ENCODE measurements around the gene RALB. TPM values are rescaled to one million over a fixed set of nuclear protein-coding genes. Genes with fewer than 3 reads are reported as not detected.

Gene RALB
- total and polyA plus RNA-seq, 2 of the 8 experiments (the other 6 are each of a cell fraction or from before 2014, with no cell fraction given) = 12.0 to 16.6 TPM

DNA sequence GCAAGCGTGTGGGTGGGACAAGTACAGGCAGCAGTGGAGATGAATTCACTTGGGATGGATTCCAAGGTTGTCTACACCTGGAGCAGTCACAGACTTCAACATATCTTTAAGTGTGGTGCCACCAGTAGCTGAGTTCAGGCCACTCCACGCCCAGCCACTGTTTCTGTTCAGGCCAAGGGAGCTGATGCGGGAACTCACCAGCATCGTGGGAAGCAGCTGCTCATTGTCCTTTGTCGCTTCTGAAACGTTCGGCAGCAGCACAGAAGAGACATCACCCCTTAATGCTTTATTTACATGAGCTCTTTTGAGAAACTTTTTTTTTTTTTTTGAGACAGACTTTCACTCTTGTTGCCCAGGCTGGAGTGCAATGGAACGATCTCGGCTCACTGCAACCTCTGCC, 73.4 kb downstream of the RALB start:
- H3K9me3 ChIP-seq (ENCODE audit: insufficient read depth in 2 of 2, low read depth in 1 of 2, low read length in 1 of 2) = no peaks in the 10 kb centered on the region
- H3K79me1 ChIP-seq (ENCODE audit: low read depth, low read length) = no peaks in the 10 kb centered on the region
- H3K4ac ChIP-seq (replicated peaks; ENCODE audit: insufficient read length, low read depth, low read length) = no peak overlapping the region
- POLR2A ChIA-PET (ENCODE audit: partially characterized antibody) = interaction anchor here (2.1 kb wide), 1 partner anchor 9 kb away, joined by 4 read pairs; no protein-coding TSS in a partner anchor
- no peak overlapping the region for H4K91ac ChIP-seq (replicated peaks; ENCODE audit: insufficient read length, low read length)
- no peak for DNase-seq (ENCODE audit: low read depth in 1 of 2, low spot score in 2 of 2)
- no peak overlapping the region for H4K8ac ChIP-seq (ENCODE audit: extremely low read depth, insufficient read depth, low read length)
- H3K14ac ChIP-seq (ENCODE audit: insufficient read length) = no peak overlapping the region
- H2AFZ ChIP-seq (ENCODE audit: low read length) = no peak overlapping the region
- no peak overlapping the region for H3K27ac ChIP-seq (ENCODE audit: low read depth, low read length)
- no peak overlapping the region for H3K9ac ChIP-seq (replicated peaks in 1 of 4; ENCODE audit: extremely low read depth in 1 of 4, low read depth in 3 of 4, low read length in 3 of 4)
- no peak overlapping the region for H2BK12ac ChIP-seq (ENCODE audit: low read depth, low read length)
- H3K79me2 ChIP-seq (ENCODE audit: control insufficient read depth in 1 of 2, insufficient read depth in 2 of 2, low read length in 2 of 2) = no peaks in the 10 kb centered on the region
- no peak overlapping the region for H3K4me3 ChIP-seq (ENCODE audit: extremely low read depth in 1 of 4, insufficient read depth in 2 of 4, low read depth in 3 of 4, low read length in 4 of 4)
- H4K5ac ChIP-seq (ENCODE audit: insufficient read length, low read depth, low read length) = no peak overlapping the region
- 88% methylated on average over 9 of the region's 9 CpGs; no CpG with 5 or more reads in 1 of the 2 experiments for WGBS, 2 experiments (ENCODE audit: extremely low coverage in 1 of 2, insufficient coverage in 1 of 2, insufficient read length in 1 of 2, insufficient replicate concordance in 2 of 2, low coverage in 1 of 2, low lambda C conversion rate in 2 of 2, missing lambda C conversion rate in 1 of 2)
- H2BK120ac ChIP-seq (replicated peaks; ENCODE audit: low read depth, low read length) = no peak overlapping the region
- H3K4me1 ChIP-seq (replicated peaks in 1 of 4; ENCODE audit: control insufficient read depth in 3 of 4, insufficient read depth in 4 of 4, low read length in 3 of 4) = no peaks in the 10 kb centered on the region
- no peak overlapping the region for H3K18ac ChIP-seq (ENCODE audit: extremely low read depth, low read length)
- no peak for FAIRE-seq
- no peak overlapping the region for H3K56ac ChIP-seq (replicated peaks; ENCODE audit: insufficient read length, low read depth, low read length)
- no peaks in the 10 kb centered on the region for H3K36me3 ChIP-seq (ENCODE audit: control insufficient read depth in 2 of 4, insufficient read depth in 4 of 4, low read length in 3 of 4)
- H3K4me2 ChIP-seq (ENCODE audit: insufficient read depth in 1 of 2, low read depth in 2 of 2, low read length in 2 of 2) = no peak overlapping the region
- CTCF ChIA-PET (ENCODE audit: partially characterized antibody) = interaction anchor here (0.6 to 6.5 kb wide), 6 partner anchors 13 to 807 kb away, joined by 3 to 48 read pairs (median 3); no protein-coding TSS in a partner anchor
- H3K27me3 ChIP-seq (replicated peaks in 1 of 4; ENCODE audit: control insufficient read depth in 3 of 4, extremely low read depth in 1 of 4, insufficient read depth in 3 of 4, low read length in 3 of 4) = peaks cover 0 to 4% (median 0%) of the 10 kb centered on the region in 4 experiments; a peak in 4 of 7 replicates
- H3K23ac ChIP-seq (ENCODE audit: insufficient read length) = no peak overlapping the region
- no peak overlapping the region for H2AK5ac ChIP-seq (ENCODE audit: low read depth, low read length)
- H2BK15ac ChIP-seq (ENCODE audit: low read length) = no peak overlapping the region
- TF ChIP-seq, protein P1, sequence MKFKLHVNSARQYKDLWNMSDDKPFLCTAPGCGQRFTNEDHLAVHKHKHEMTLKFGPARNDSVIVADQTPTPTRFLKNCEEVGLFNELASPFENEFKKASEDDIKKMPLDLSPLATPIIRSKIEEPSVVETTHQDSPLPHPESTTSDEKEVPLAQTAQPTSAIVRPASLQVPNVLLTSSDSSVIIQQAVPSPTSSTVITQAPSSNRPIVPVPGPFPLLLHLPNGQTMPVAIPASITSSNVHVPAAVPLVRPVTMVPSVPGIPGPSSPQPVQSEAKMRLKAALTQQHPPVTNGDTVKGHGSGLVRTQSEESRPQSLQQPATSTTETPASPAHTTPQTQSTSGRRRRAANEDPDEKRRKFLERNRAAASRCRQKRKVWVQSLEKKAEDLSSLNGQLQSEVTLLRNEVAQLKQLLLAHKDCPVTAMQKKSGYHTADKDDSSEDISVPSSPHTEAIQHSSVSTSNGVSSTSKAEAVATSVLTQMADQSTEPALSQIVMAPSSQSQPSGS (IDR thresholded peaks at IDR 0.05; ENCODE audit: low read length) = no peak
- TF ChIP-seq HDAC2 (IDR thresholded peaks at IDR 0.05; ENCODE audit: borderline replicate concordance in 1 of 2, low read depth in 2 of 2, low read length in 2 of 2) (no peak), BACH1 (IDR thresholded peaks at IDR 0.05; ENCODE audit: low read length) (no peak), RFX5 (IDR thresholded peaks at IDR 0.05; ENCODE audit: borderline replicate concordance, low read depth, low read length) (no peak)
- H3K23me2 ChIP-seq (ENCODE audit: low read depth, low read length) = no peaks in the 10 kb centered on the region; the same call in 1 of the 2 replicates
- H2BK20ac ChIP-seq (ENCODE audit: low read length) = no peak overlapping the region
- no peak overlapping the region for H2BK5ac ChIP-seq (ENCODE audit: low read depth, low read length)
- no peaks in the 10 kb centered on the region for H4K20me1 ChIP-seq (replicated peaks in 1 of 2; ENCODE audit: control insufficient read depth in 1 of 2, insufficient read depth in 2 of 2, low read length in 2 of 2)
